ENCODE results near the gene EHD1. TPM values are rescaled to one million over a fixed set of nuclear protein-coding genes. Genes with fewer than 3 reads are reported as not detected.

The EHD1 gene
- total and polyA plus RNA-seq, 2 of the 4 experiments (the other 2 are of a cell fraction): 107 to 209 TPM

DNA sequence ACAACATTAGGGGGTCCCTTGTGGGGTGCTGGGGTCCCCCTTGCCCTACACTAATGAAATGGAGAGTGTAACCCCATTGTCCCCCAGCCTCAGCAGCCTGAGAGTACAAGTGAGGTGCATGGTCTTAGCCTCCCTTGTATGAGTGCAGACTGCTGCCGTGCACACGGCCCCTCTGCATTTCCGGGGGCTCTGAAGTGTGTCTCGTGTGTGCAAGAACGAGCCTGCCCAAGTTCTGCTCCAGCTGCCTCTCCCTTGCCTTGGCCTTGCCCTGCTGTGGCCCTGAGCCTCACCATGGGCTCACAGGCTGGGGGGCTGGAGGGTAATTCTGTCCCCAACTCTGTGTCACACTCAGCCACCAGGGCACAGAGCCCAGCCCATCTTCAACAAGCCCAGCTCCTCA is 5.2 kb upstream of the EHD1 start:
- dilution Hi-C loops (cut with HindIII; ENCODE audit: low sequenced_read_pairs, unreplicated experiment): no loop called here

More for the DNA sequence above, 5.2 kb upstream of the EHD1 start:
- ATAC-seq (ENCODE audit: low read depth) (no peak), DNase-seq (no peak)
- H3K9me3 ChIP-seq (ENCODE audit: control insufficient read depth, insufficient read depth, low read length): no peaks in the 10 kb centered on the region
- H3K27me3 ChIP-seq (ENCODE audit: control insufficient read depth, insufficient read depth, low read length): no peaks in the 10 kb centered on the region
- H3K14ac ChIP-seq (replicated peaks; ENCODE audit: low read depth, low read length): no peak overlapping the region
- in situ Hi-C loops (cut with MboI; ENCODE audit: low sequenced_read_pairs) (no loop called here), intact Hi-C loops (cut with micrococcal nuclease) (no loop called here)
- H3K4me1 ChIP-seq (ENCODE audit: control insufficient read depth, insufficient read depth, low read length): peaks cover 12% of the 10 kb centered on the region
- ChIA-PET POLR2A (ENCODE audit: unreplicated experiment) (no interaction called here), CTCF (no interaction called here)
- WGBS, 2 experiments (ENCODE audit: extremely low coverage in 2 of 2, insufficient read length in 1 of 2): 87% methylated on average over 4 of the region's 5 CpGs; no CpG with 5 or more reads in 1 of the 2 experiments
- no peak overlapping the region for H2AK5ac ChIP-seq (ENCODE audit: low read depth, low read length)
- no peak overlapping the region for H4K8ac ChIP-seq (ENCODE audit: low read depth in 2 of 2, low read length in 2 of 2)
- no peak overlapping the region for H2AK9ac ChIP-seq (replicated peaks; ENCODE audit: low read depth, low read length, poor library complexity)
- H3K56ac ChIP-seq (ENCODE audit: extremely low read depth, insufficient read depth, low read length): no peak overlapping the region
- peaks cover 6 to 15% of the 10 kb centered on the region in 2 experiments; a peak in 3 of 4 replicates for H3K79me1 ChIP-seq (ENCODE audit: low read depth in 1 of 2, low read length in 2 of 2)
- H4K91ac ChIP-seq (ENCODE audit: insufficient read depth, low read depth, low read length): no peak overlapping the region
- H3K18ac ChIP-seq (ENCODE audit: low read depth, low read length): no peak overlapping the region
- no peak overlapping the region for H3K4me2 ChIP-seq (ENCODE audit: low read depth, low read length)
- no peak overlapping the region for H3K4ac ChIP-seq (ENCODE audit: low read depth, low read length)
- no peak overlapping the region for H2AFZ ChIP-seq (replicated peaks; ENCODE audit: low read length, poor library complexity)
- H3K9ac ChIP-seq (ENCODE audit: low read depth, low read length): no peak overlapping the region
- BruUV-seq (replicated peaks): no TSS peak
- no peak overlapping the region for H2BK5ac ChIP-seq (ENCODE audit: low read depth, low read length, poor library complexity, severe bottlenecking)
- TF ChIP-seq MXI1 (IDR thresholded peaks at IDR 0.05; ENCODE audit: borderline replicate concordance, low read depth, low read length): no peak
- TF ChIP-seq BHLHE40 (IDR thresholded peaks at IDR 0.05; ENCODE audit: low read depth, low read length): no peak
- no peak for TF ChIP-seq CHD1 (IDR thresholded peaks at IDR 0.05; ENCODE audit: low read depth, low read length)
- no peak for TF ChIP-seq MAZ (IDR thresholded peaks at IDR 0.05; ENCODE audit: borderline replicate concordance, low read depth, low read length)
- TF ChIP-seq, protein P1, sequence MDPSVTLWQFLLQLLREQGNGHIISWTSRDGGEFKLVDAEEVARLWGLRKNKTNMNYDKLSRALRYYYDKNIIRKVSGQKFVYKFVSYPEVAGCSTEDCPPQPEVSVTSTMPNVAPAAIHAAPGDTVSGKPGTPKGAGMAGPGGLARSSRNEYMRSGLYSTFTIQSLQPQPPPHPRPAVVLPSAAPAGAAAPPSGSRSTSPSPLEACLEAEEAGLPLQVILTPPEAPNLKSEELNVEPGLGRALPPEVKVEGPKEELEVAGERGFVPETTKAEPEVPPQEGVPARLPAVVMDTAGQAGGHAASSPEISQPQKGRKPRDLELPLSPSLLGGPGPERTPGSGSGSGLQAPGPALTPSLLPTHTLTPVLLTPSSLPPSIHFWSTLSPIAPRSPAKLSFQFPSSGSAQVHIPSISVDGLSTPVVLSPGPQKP (IDR thresholded peaks at IDR 0.05; ENCODE audit: borderline replicate concordance, low read depth, low read length): no peak
- no peak for TF ChIP-seq CEBPB (IDR thresholded peaks at IDR 0.05; ENCODE audit: low read depth, low read length)
- TF ChIP-seq FOS (IDR thresholded peaks at IDR 0.05; ENCODE audit: low read depth, low read length): no peak
- TF ChIP-seq, protein P2, sequence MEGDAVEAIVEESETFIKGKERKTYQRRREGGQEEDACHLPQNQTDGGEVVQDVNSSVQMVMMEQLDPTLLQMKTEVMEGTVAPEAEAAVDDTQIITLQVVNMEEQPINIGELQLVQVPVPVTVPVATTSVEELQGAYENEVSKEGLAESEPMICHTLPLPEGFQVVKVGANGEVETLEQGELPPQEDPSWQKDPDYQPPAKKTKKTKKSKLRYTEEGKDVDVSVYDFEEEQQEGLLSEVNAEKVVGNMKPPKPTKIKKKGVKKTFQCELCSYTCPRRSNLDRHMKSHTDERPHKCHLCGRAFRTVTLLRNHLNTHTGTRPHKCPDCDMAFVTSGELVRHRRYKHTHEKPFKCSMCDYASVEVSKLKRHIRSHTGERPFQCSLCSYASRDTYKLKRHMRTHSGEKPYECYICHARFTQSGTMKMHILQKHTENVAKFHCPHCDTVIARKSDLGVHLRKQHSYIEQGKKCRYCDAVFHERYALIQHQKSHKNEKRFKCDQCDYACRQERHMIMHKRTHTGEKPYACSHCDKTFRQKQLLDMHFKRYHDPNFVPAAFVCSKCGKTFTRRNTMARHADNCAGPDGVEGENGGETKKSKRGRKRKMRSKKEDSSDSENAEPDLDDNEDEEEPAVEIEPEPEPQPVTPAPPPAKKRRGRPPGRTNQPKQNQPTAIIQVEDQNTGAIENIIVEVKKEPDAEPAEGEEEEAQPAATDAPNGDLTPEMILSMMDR (conservative IDR thresholded peaks at IDR 0.05; ENCODE audit: low read depth, low read length): no peak
- no peak for TF ChIP-seq MAFK (IDR thresholded peaks at IDR 0.05; ENCODE audit: low read depth, low read length)
- TF ChIP-seq RFX5 (IDR thresholded peaks at IDR 0.05; ENCODE audit: low read depth, low read length): no peak
- TF ChIP-seq POLR2A (IDR thresholded peaks at IDR 0.05; ENCODE audit: low read depth, low read length): no peak
- TF ChIP-seq RAD21 (IDR thresholded peaks at IDR 0.05; ENCODE audit: low read length): no peak
- TF ChIP-seq SMC3 (IDR thresholded peaks at IDR 0.05; ENCODE audit: low read depth, low read length): no peak
- TF ChIP-seq RCOR1 (IDR thresholded peaks at IDR 0.05; ENCODE audit: insufficient replicate concordance, low read length): no peak
- TF ChIP-seq, protein P3, sequence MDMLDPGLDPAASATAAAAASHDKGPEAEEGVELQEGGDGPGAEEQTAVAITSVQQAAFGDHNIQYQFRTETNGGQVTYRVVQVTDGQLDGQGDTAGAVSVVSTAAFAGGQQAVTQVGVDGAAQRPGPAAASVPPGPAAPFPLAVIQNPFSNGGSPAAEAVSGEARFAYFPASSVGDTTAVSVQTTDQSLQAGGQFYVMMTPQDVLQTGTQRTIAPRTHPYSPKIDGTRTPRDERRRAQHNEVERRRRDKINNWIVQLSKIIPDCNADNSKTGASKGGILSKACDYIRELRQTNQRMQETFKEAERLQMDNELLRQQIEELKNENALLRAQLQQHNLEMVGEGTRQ (IDR thresholded peaks at IDR 0.05; ENCODE audit: low read depth, low read length): no peak
- TF ChIP-seq NFE2L2 (IDR thresholded peaks at IDR 0.05; ENCODE audit: low read depth, low read length): no peak
- no peak overlapping the region for H4K5ac ChIP-seq (ENCODE audit: low read depth, low read length)
- H3K27ac ChIP-seq (ENCODE audit: insufficient read depth, low read length): no peak overlapping the region
- no peak overlapping the region for H2BK20ac ChIP-seq (ENCODE audit: low read depth, low read length)
- peaks cover 3% of the 10 kb centered on the region; the same call in 1 of the 2 replicates for H4K20me1 ChIP-seq (ENCODE audit: insufficient read depth, low read length)
- H3K4me3 ChIP-seq (ENCODE audit: insufficient read depth, low read depth, low read length): no peak overlapping the region
- no peak overlapping the region for H2BK120ac ChIP-seq (ENCODE audit: low read depth, low read length)
- H3K23ac ChIP-seq (ENCODE audit: low read depth, low read length): no peak overlapping the region
- no peaks in the 10 kb centered on the region for H3K36me3 ChIP-seq (ENCODE audit: control insufficient read depth, insufficient read depth, low read length)
- H2BK15ac ChIP-seq (ENCODE audit: low read depth, low read length): no peak overlapping the region
- H3K9me1 ChIP-seq (ENCODE audit: insufficient read depth, low read length): peaks cover 12% of the 10 kb centered on the region

Data from IMR-90 (cell line).